ENCODE data around the gene SEMA4C.

Gene SEMA4C

DNA sequence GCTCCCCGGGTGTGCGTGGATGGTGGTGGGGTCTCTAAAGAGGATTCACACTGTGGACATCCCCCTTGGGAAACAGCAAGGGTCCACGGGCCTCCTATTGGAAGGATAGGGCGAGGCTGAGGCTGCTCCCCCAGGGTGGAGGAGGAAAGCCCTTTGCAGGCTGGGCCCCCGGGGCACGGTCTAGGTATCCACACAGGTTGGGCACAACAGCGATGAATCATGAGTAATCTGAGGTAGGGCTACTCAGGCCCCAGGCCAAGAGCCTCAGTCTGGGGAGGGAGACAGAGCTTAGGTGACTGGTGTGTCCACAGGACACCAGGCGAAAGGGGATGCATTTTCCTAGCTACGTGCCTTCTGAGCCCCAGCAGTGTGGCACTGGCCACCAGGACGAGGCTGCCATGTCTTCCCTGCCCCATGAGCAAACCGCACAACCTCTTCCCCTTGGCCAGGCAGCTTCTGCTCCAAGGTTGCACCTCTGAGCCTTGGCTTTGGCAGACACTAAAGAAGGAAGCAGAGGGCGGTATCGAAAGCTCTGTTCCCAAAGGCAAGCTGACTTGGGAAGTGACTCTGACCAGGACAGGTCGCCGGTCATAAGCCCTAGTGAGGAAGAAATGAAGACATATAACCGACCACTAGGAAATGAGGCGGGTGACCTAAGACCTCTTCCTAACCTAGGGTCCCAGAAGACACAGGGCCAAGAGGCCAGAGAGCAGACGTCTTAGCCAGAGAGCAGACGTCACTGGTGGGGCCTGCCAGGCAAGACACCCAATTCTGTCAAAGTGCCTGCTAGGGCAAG, 14.6 kb upstream of the SEMA4C start:
- no peak overlapping the region for H3K27ac ChIP-seq
- TF ChIP-seq, protein P1, sequence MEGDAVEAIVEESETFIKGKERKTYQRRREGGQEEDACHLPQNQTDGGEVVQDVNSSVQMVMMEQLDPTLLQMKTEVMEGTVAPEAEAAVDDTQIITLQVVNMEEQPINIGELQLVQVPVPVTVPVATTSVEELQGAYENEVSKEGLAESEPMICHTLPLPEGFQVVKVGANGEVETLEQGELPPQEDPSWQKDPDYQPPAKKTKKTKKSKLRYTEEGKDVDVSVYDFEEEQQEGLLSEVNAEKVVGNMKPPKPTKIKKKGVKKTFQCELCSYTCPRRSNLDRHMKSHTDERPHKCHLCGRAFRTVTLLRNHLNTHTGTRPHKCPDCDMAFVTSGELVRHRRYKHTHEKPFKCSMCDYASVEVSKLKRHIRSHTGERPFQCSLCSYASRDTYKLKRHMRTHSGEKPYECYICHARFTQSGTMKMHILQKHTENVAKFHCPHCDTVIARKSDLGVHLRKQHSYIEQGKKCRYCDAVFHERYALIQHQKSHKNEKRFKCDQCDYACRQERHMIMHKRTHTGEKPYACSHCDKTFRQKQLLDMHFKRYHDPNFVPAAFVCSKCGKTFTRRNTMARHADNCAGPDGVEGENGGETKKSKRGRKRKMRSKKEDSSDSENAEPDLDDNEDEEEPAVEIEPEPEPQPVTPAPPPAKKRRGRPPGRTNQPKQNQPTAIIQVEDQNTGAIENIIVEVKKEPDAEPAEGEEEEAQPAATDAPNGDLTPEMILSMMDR (IDR thresholded peaks at IDR 0.05): no peak
- no peak for TF ChIP-seq ZFX (IDR thresholded peaks at IDR 0.05; ENCODE audit: borderline replicate concordance)

DNA sequence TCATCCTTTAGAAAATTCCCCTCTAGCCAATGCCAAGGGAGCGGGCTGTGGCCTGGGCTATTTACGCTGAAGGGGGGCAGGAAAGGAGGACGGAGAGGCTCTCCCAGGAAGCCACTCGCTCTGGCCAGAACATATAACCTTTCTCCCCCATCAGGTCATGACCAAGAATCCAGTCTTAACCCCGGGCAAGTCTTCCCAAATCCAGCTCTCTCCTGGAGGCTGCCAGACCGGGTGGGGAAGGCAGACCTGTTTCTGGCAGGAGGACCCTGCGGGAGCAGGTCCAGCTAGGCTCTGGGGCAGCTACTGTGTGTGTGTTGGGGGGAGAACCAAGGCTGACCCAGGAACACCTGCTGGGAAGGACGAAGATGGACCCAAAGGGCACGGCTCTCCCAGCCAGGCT, 13.4 kb upstream of the SEMA4C start:
- TF ChIP-seq ZFX (IDR thresholded peaks at IDR 0.05; ENCODE audit: borderline replicate concordance): no peak
- TF ChIP-seq, protein P1 (IDR thresholded peaks at IDR 0.05): no peak
- no peak overlapping the region for H3K27ac ChIP-seq

DNA sequence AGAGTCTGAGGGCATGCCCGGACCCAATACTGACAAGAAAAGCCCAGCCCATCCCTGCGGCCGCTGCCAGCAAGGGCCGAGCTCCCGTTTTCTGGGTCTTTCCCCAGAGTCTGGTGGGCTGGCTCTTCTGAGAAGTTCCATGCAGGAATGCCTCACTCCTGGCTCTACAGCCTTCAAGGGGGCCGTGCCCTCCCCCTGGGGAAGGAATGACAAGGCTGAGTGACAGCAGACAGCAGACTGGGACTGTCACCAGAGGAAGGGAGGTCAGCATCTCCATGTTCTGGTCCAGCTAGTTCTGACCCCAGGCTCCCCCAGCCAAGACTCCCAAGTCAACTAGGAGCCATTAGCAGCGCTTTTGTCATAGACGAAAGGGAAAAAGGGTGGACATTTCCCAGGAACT, 13.0 kb upstream of the SEMA4C start:
- H3K27ac ChIP-seq: no peak overlapping the region
- TF ChIP-seq, protein P1 (IDR thresholded peaks at IDR 0.05): no peak
- TF ChIP-seq ZFX (IDR thresholded peaks at IDR 0.05; ENCODE audit: borderline replicate concordance): no peak

DNA sequence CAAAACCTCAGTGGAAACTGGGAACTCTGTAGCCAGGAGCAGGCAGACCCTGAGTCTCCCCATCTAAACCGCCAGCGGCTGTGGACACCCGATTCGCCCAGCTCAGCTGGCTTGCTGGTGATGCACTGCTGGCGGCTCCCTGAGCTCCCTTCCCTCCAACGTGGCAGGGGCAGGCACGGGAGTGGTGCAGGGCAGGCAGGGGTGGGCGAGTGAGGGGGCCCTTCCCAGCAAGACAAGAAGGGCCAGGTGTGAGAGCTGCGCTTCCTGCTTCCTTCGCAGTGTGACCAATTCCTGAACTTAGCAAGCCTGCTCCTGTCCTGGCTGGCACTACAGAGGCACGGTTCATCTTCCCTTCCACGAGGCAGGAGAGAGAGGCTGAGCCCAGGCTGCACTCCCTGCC, 12.3 kb upstream of the SEMA4C start:
- TF ChIP-seq, protein P1 (IDR thresholded peaks at IDR 0.05): no peak
- TF ChIP-seq ZFX (IDR thresholded peaks at IDR 0.05; ENCODE audit: borderline replicate concordance): no peak
- H3K27ac ChIP-seq: no peak overlapping the region

DNA sequence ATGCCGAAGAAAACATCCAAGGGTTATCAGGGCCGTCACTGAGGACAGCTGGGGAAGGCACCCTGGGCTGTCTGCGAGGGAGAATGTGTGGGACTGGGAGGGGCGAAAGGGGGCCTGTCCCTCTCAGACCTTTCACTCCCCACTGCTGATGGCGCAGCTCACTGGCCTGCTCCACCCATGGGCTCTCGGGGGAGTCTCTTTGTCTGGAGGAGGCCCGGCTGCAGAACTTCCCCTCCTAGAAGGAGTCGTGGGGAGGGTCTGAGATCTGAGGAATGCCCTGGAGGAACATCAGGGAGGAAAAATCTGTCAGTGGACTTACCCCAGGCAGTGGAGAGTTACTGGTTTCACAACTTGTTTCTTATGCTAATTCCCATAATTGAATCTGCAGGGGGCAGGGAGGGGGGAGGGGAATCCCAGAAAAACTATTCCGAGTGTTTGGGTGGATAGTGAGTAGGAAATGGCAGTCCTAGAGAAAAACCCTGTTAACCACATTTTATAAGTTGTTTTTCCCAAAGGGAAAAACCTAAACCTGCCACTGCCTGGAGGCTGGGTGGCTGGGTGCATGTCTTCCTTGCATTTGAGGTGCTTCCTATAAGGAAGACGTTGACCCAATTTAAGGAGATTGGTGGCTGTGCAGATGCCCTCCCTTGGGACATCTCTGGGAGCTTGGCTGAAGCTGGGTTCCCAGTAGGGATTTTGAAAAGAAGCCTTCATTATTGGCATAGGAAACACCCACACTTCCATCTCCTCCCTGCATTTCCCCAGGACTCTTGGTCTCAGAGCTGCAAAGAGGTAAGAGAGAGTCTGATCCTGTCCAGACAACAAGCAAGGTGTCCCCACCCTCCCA, 11.7 kb upstream of the SEMA4C start:
- H3K27ac ChIP-seq: no peak overlapping the region

DNA sequence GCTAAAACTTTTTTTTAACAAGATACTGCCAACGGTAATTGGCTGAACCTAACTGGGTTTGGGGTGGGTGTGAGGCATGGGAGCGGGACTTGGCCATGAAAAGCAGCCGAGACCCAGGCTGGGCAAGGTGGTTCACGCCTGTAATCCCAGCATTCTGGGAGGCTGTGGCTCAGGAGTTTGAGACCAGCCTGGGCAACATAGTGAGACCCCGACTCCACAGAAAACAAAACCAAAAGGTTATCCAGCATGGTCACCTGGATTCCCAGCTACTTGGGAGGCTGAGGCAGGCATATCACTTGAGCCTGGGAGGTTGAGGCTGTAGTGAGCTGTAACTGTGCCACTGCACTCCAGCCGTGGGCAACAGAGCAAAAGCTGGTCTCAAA, 11.0 kb upstream of the SEMA4C start:
- no peak overlapping the region for H3K27ac ChIP-seq
- no peak for TF ChIP-seq ZFX (IDR thresholded peaks at IDR 0.05; ENCODE audit: borderline replicate concordance)
- TF ChIP-seq, protein P1 (IDR thresholded peaks at IDR 0.05): no peak

More for the DNA sequence above, 11.7 kb upstream of the SEMA4C start:
- TF ChIP-seq, protein P1 (IDR thresholded peaks at IDR 0.05): no peak
- TF ChIP-seq ZFX (IDR thresholded peaks at IDR 0.05; ENCODE audit: borderline replicate concordance): no peak
